Measurements from ENCODE around the gene NUP62. TPM values are rescaled to one million over a fixed set of nuclear protein-coding genes. Genes with fewer than 3 reads are reported as not detected.

The NUP62 gene
- total RNA-seq, 1 experiment from 2014 or later = 54.6 TPM

GRCh38 chr19:49887037-49887664 is 42.2 kb downstream of the NUP62 start:
- ATAC-seq = no peak
- no peak for TF ChIP-seq SIN3A (IDR thresholded peaks at IDR 0.05; ENCODE audit: borderline replicate concordance, insufficient read depth, low read depth, low read length)
- TF ChIP-seq TCF7L2 (IDR thresholded peaks at IDR 0.05; ENCODE audit: low read depth, low read length) = no peak
- TF ChIP-seq POLR2AphosphoS5 (IDR thresholded peaks at IDR 0.05; ENCODE audit: low read depth, low read length) = no peak
- TF ChIP-seq REST (IDR thresholded peaks at IDR 0.05; ENCODE audit: insufficient read depth in 1 of 2, low read depth in 2 of 2, low read length in 1 of 2) = no peak
- TF ChIP-seq CTCF (IDR thresholded peaks at IDR 0.05) = no peak
- no peaks in the 10 kb centered on the region for H3K9me3 ChIP-seq (ENCODE audit: control insufficient read depth, insufficient read depth, low read depth, low read length)
- no peak overlapping the region for H3K27ac ChIP-seq (ENCODE audit: low read length)
- no peaks in the 10 kb centered on the region for H3K27me3 ChIP-seq (ENCODE audit: control insufficient read depth, insufficient read depth, low read length)
- in situ Hi-C loops (cut with HindIII; ENCODE audit: low pct_unique_long_range_greater_than_20kb, low sequenced_read_pairs) = no loop called here
- no TSS peak for BruUV-seq (replicated peaks)
- H3K4me3 ChIP-seq (ENCODE audit: low read depth in 2 of 2, low read length in 2 of 2) = no peak overlapping the region
- H3K4me1 ChIP-seq (ENCODE audit: control insufficient read depth, insufficient read depth, low read length) = no peaks in the 10 kb centered on the region
- ChIA-PET CTCF (no interaction called here), POLR2A (no interaction called here)
- intact Hi-C loops (cut with micrococcal nuclease; ENCODE audit: unreplicated experiment) = no loop called here
- DNase-seq (ENCODE audit: low read depth, low spot score) = no peak
- H3K36me3 ChIP-seq (ENCODE audit: control insufficient read depth, insufficient read depth, low read length) = no peaks in the 10 kb centered on the region

GRCh38 chr19:49884760-49885159 is 44.5 kb downstream of the NUP62 start:
- TF ChIP-seq SIN3A (IDR thresholded peaks at IDR 0.05; ENCODE audit: borderline replicate concordance, insufficient read depth, low read depth, low read length) = no peak
- no peak for TF ChIP-seq REST (IDR thresholded peaks at IDR 0.05; ENCODE audit: insufficient read depth in 1 of 2, low read depth in 2 of 2, low read length in 1 of 2)
- no peak for TF ChIP-seq CTCF (IDR thresholded peaks at IDR 0.05)
- no peak for TF ChIP-seq POLR2AphosphoS5 (IDR thresholded peaks at IDR 0.05; ENCODE audit: low read depth, low read length)
- no peak for TF ChIP-seq TCF7L2 (IDR thresholded peaks at IDR 0.05; ENCODE audit: low read depth, low read length)
- no peak overlapping the region for H3K4me3 ChIP-seq (ENCODE audit: low read depth in 2 of 2, low read length in 2 of 2)
- no peaks in the 10 kb centered on the region for H3K27me3 ChIP-seq (ENCODE audit: control insufficient read depth, insufficient read depth, low read length)
- intact Hi-C loops (cut with micrococcal nuclease; ENCODE audit: unreplicated experiment) (no loop called here), in situ Hi-C loops (cut with HindIII; ENCODE audit: low pct_unique_long_range_greater_than_20kb, low sequenced_read_pairs) (no loop called here)
- CTCF ChIA-PET = no interaction called here
- H3K36me3 ChIP-seq (ENCODE audit: control insufficient read depth, insufficient read depth, low read length) = no peaks in the 10 kb centered on the region
- H3K9me3 ChIP-seq (ENCODE audit: control insufficient read depth, insufficient read depth, low read depth, low read length) = no peaks in the 10 kb centered on the region
- H3K27ac ChIP-seq (ENCODE audit: low read length) = no peak overlapping the region
- no peak for ATAC-seq
- no peaks in the 10 kb centered on the region for H3K4me1 ChIP-seq (ENCODE audit: control insufficient read depth, insufficient read depth, low read length)
- no peak for DNase-seq (ENCODE audit: low read depth, low spot score)
- POLR2A ChIA-PET = no interaction called here
- BruUV-seq (replicated peaks) = no TSS peak

Measured in Panc1 (cell line).